ENCODE results near the gene CTRB1. TPM values are rescaled to one million over a fixed set of nuclear protein-coding genes. Genes with fewer than 3 reads are reported as not detected.

CTRB1 gene
- total RNA-seq, 4 donors from 2014 or later: not detected

DNA sequence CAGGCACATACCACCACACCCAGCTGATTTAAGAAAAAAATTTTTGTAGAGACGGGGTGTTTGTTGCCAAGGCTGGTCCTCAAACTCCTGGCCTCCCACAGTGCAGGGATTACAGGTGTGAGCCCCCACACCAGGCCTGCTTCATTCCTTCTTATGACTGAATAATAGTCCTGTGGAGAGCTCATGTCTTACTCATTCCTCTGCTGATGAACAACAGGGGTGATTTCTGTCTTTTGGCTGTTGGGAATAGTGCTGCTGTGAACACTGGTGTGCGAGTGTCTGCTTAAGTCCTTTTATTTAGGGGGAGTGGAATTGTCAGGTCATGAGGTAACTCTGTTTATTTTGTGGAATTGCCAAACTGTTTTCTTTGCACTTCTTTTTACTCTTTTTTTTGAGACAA is 2.7 kb upstream of the CTRB1 start:
- Histone ChIP-seq H3K9me3 (no peaks in the 10 kb centered on the region), H3K36me3 (no peaks in the 10 kb centered on the region), H3K27ac (no peak overlapping the region), H3K4me1 (no peaks in the 10 kb centered on the region), H3K4me3 (no peak overlapping the region), H3K27me3 (no peaks in the 10 kb centered on the region)
- ATAC-seq: no peak
- WGBS, 2 donors (ENCODE audit: low coverage in 1 of 2): 83 to 100% methylated on average over 1 to 2 of the region's 2 CpGs
- no peak for TF ChIP-seq POLR2AphosphoS5 (IDR thresholded peaks at IDR 0.05)
- TF ChIP-seq, protein P1, sequence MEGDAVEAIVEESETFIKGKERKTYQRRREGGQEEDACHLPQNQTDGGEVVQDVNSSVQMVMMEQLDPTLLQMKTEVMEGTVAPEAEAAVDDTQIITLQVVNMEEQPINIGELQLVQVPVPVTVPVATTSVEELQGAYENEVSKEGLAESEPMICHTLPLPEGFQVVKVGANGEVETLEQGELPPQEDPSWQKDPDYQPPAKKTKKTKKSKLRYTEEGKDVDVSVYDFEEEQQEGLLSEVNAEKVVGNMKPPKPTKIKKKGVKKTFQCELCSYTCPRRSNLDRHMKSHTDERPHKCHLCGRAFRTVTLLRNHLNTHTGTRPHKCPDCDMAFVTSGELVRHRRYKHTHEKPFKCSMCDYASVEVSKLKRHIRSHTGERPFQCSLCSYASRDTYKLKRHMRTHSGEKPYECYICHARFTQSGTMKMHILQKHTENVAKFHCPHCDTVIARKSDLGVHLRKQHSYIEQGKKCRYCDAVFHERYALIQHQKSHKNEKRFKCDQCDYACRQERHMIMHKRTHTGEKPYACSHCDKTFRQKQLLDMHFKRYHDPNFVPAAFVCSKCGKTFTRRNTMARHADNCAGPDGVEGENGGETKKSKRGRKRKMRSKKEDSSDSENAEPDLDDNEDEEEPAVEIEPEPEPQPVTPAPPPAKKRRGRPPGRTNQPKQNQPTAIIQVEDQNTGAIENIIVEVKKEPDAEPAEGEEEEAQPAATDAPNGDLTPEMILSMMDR (IDR thresholded peaks at IDR 0.05): no peak
- no peak for TF ChIP-seq EP300 (IDR thresholded peaks at IDR 0.05)
- TF ChIP-seq POLR2A (IDR thresholded peaks at IDR 0.05): no peak

DNA sequence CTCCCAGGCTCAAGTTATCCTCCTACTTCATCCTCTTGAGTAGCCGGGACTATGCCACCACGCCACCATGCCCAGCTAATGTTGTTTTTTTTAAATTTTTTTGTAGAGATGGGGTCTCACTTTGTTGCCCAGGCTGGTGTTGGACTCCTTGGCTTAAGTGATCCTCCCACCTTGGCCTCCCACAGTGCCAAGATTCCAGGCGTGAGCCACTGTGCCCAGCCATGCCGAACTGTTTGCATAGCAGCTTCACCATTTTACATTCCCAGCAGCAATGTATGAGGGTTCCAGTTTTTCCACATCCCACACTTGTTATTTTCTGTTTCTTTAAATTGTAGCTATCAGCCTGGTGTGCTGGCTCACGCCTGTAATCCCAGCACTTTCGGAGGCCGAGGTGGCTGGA is 2.2 kb upstream of the CTRB1 start:
- H3K9me3 ChIP-seq: no peaks in the 10 kb centered on the region
- H3K4me1 ChIP-seq: no peaks in the 10 kb centered on the region
- TF ChIP-seq POLR2A (IDR thresholded peaks at IDR 0.05) (no peak), POLR2AphosphoS5 (IDR thresholded peaks at IDR 0.05) (no peak), EP300 (IDR thresholded peaks at IDR 0.05) (no peak)
- TF ChIP-seq, protein P1 (IDR thresholded peaks at IDR 0.05): no peak
- H3K27me3 ChIP-seq: no peaks in the 10 kb centered on the region
- H3K4me3 ChIP-seq: no peak overlapping the region
- H3K27ac ChIP-seq: no peak overlapping the region
- WGBS, 2 donors (ENCODE audit: low coverage in 1 of 2): 85% methylated on average over 6 of the region's 7 CpGs; no CpG with 5 or more reads in 1 of the 2 donors
- ATAC-seq: no peak
- H3K36me3 ChIP-seq: no peaks in the 10 kb centered on the region

DNA sequence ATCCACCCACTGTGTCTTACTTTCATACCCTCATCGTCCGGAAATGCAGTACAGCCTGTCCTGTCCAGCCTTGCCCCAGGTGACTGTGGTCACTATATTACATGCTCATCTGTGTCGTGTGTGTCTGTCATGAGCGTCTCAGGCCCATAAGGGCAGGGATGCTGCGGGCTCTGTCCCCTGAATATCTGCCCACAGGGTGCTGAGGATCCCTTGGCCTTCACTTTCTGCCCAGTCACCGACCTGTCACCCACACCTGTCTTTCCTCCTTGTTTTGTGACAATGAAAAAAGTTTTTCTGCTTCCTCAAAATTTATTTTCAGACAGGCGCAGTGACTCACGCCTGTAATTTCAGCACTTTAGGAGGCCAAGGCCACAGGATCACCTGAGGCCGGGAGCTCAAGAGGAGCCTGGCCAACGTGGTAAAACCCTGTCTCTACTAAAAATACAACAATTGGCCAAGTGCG is 1.4 kb upstream of the CTRB1 start:
- ATAC-seq: no peak
- no peaks in the 10 kb centered on the region for H3K36me3 ChIP-seq
- no peak overlapping the region for H3K4me3 ChIP-seq
- no peaks in the 10 kb centered on the region for H3K9me3 ChIP-seq
- no peaks in the 10 kb centered on the region for H3K4me1 ChIP-seq
- 83 to 89% methylated on average over 9 to 10 of the region's 11 CpGs for WGBS, 2 donors (ENCODE audit: low coverage in 1 of 2)
- H3K27ac ChIP-seq: no peak overlapping the region
- TF ChIP-seq, protein P1 (IDR thresholded peaks at IDR 0.05): no peak
- TF ChIP-seq POLR2AphosphoS5 (IDR thresholded peaks at IDR 0.05): no peak
- no peak for TF ChIP-seq EP300 (IDR thresholded peaks at IDR 0.05)
- no peak for TF ChIP-seq POLR2A (IDR thresholded peaks at IDR 0.05)
- H3K27me3 ChIP-seq: no peaks in the 10 kb centered on the region

DNA sequence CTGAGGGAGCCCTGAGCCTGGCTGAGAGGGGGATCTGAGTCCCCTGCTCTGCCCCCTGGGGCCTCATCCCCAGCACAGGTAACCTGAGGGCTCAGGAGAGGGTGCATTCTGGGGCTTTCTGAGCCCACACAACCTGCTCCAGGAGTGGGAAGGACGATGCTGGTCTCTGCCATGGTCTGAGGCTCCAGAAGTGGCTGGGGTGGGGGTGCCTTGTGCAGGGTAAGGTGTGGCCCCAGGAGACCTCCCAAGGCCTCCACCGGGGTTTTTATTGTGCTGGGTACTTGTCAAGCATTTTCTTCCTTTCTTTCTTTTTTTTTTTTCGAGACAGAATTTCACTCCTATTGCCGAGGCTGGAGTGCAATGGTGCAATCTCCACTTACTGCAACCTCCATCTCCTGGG is 300 bp downstream of the CTRB1 start:
- Histone ChIP-seq H3K4me1 (no peaks in the 10 kb centered on the region), H3K36me3 (no peaks in the 10 kb centered on the region), H3K4me3 (no peak overlapping the region), H3K9me3 (no peaks in the 10 kb centered on the region), H3K27ac (no peak overlapping the region), H3K27me3 (peaks cover under 1% of the 10 kb centered on the region)
- 62 to 82% methylated on average over 3 of the region's 4 CpGs for whole genome bisulfite sequencing, 2 donors (ENCODE audit: low coverage in 1 of 2)
- ATAC-seq: no peak
- no peak for TF ChIP-seq EP300 (IDR thresholded peaks at IDR 0.05)
- no peak for TF ChIP-seq POLR2AphosphoS5 (IDR thresholded peaks at IDR 0.05)
- TF ChIP-seq POLR2A (IDR thresholded peaks at IDR 0.05): no peak
- TF ChIP-seq, protein P1 (IDR thresholded peaks at IDR 0.05): no peak

DNA sequence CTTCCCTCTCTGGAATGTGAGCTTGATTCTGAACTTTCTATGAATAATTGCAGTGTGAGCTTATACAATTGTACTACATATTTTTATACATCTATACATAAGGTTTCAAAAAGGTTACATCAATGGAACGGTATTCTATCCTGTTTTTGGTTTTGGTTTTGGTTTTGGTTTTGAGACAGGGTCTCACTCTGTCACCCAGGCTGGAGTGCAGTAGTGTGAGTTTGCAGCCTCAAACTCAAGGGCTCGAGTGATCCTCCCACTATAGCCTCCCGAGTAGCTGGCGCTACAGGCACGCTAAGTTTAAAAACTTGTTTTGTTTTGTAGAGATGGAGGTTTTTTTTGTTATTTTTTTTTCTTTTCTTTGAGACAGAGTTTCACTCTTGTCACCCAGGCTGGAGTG is 1.1 kb downstream of the CTRB1 start:
- Histone ChIP-seq H3K4me3 (no peak overlapping the region), H3K27ac (no peak overlapping the region), H3K27me3 (peaks cover 8% of the 10 kb centered on the region), H3K36me3 (no peaks in the 10 kb centered on the region), H3K9me3 (no peaks in the 10 kb centered on the region), H3K4me1 (no peaks in the 10 kb centered on the region)
- WGBS, 2 donors (ENCODE audit: low coverage in 1 of 2): 47 to 64% methylated on average over 3 to 5 of the region's 5 CpGs
- ATAC-seq: no peak
- TF ChIP-seq POLR2A (IDR thresholded peaks at IDR 0.05) (no peak), EP300 (IDR thresholded peaks at IDR 0.05) (no peak), POLR2AphosphoS5 (IDR thresholded peaks at IDR 0.05) (no peak)
- TF ChIP-seq, protein P1 (IDR thresholded peaks at IDR 0.05): no peak

All from gastroesophageal sphincter (tissue), 4 donors.